ENCODE data around the gene GREB1L.

GREB1L gene

DNA sequence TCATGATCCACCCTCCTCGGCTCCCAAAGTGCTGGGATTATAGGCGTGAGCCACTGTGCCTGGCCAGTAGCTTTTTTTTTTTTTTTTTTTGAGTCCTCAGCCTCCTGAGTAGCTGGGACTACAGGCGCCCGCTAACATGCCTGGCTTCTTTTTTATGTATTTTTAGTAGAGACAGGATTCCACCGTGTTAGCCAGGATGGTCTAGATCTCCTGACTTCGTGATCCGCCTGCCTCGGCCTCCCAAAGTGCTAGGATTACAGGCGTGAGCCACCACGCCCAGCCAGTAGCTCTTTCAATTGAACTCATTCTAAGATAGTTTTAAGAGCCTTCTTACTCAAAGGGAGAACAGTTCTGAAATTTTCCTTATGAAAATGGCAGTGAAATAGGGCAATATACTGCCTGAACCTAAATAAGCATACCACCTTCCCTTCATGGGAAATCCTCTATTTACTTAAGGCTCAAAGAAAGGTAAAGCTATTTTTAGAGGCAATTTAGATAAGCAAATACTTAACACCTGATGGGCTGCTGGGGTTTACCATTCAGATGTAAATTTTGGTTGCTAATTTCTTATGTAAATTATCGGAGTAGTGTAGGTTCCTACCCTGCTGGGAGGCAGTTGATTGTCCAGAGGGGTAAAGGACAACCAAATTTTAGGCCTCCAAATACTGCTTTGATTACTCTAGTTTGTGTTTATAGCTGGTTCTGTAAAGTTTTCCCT, 144.7 kb downstream of the GREB1L start:
- no peak for DNase-seq

DNA sequence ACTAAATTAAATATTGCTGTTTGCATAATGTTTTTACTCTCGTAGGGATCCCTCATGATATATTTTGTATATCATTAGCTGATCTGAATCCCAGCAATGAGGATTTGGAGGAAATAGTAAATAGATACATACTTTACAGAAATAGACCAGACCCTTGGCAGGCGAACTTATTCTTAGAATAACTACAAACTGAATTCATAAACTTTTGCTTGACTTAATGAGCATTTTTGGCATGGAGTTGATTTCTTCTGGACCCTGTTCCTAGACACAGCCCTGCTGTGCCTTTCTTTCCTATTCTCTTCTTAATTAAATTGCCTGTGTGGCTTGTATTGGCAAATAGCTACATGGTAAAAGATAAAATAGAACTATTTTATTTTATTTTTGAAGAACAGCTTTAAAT, 145.9 kb downstream of the GREB1L start:
- no peak for DNase-seq

DNA sequence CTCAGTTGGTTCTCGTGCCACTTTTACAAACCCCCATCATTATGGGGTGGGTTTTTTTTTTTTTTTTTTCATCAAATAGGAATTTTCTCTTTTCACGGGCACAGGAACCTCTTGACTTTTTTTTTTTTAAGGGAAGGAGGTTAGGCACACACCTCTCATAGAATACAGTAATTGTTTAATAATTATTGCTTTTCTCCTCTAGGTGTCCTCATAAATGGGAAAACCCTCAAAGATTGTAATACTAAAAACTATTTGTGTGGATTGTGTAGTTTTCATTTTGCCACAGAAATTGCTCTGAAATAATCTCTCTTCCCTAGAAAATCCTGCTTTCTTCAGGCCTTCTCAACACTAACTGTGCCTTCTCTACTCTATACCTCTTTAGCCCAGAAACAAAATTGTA, 147.3 kb downstream of the GREB1L start:
- DNase-seq = no peak

DNA sequence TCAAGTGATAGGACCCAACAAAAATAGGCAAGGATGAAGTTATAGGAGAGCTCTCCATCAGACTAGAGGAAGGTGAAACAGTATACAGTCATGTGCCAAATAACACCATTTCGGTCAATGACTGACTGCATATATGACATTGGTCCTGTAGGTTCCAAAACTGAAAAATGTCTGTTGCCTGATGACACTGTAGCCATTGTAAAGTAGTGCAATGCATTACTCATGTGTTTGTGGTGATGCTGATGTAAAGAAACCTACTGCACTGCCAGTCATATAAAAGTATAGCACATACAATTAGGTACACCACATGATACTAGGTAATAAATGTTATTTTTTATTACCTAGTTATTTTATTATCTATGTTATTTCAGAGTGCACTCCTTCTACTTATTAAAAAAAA, 147.9 kb downstream of the GREB1L start:
- no peak for DNase-seq

DNA sequence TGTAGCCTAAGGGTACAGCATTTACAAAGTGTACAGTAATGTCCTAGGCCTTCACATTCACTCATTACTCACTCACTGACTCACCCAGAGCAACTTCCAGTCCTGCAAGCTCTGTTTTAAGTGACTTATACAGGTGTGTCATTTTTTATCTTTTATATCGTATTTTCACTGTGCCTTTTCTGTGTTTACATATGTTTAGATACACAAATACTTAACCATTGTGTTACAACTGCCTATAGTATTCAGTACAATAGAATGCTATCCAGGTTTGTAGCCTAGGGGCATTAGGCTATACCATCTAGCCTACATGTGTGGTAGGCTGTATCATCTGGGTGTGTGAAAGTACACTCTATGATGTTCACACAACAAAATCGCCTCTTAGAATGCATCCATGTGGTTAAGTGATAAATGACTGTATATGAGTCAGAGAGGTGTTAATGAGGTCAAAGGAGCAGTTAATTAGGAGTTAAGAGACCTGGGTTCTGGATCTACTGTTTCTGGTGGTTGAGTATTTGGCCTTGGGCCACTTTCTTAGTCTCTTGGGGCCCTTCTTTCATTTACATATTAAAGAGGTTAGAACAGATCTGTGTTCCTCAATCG, 149.1 kb downstream of the GREB1L start:
- no peak for DNase-seq

DNA sequence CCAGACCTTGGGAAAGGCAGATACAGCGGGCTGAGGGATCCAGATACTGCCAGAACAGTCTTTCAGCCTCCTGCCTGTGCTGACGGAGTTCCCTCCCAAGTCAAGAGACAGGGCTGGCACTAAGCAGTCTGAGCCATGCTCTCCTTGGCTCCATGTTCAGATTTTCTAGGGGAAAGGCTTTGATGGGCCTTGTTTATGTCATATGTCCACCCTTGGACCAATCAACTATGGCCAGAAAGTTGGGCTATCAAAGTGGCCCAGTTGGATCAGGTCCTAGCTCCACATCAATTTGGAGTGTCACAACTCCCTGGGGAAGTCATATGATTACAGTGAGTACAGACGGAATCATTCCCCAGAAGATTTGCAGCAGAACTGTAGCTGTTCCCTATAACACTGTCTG, 152.0 kb downstream of the GREB1L start:
- no peak for DNase-seq

DNA sequence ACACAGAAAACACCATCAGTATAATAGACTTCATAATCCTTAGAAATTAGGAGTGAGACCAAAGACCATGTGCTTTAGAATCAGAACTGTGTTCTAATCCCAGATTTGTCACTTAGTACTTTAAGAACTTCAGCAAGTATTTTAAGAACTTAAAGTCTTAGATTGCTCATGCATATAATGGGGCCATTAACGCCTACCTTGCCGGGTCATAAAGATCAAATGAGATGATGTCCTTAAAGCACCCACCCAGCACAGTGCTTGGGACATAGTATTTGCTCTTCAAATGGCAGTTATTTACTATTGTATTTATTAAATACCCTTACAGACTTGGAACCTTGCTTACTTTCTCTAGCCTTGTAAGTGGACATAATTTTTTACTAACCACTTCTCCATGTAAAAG, 156.1 kb downstream of the GREB1L start:
- DNase-seq = no peak

DNA sequence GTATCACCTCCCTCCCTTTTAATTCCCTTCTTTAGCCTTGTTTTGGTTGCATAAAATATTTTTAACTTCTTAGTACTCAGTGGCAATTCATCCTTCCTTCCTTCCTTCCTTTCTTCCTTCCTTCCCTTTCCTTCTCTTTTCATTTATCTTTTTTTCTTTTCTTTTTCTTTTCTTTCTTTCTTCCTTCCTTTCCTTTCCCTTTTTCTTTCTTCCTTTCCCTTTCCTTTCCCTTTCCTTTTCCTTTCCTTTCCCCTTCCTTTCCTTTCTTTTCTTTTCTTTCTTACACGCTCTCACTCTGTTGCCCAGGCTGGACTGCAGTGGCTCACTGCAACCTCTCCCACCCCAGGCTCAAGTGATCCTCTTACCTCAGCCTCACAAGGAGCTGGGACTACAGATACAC, 160.2 kb downstream of the GREB1L start:
- DNase-seq = no peak

DNA sequence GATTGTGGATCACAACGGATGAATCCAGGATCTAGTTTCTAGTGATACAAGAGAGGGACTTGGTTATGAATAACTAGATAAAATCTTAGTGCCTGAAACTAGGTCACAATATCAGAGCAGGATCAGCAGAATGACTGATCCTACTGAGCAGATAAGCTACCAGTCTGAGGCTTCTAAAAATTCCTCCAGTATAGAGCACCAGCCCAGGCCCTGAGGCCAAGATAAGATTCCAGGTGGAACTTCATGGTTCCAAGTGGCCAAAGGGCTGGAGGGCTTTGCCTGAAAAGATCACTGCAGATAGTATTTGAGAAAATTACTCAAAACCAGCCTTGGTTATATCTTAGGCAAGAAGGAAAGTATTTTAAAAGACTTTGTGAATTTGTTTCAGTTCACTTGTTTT, 162.4 kb downstream of the GREB1L start:
- no peak for DNase-seq

DNA sequence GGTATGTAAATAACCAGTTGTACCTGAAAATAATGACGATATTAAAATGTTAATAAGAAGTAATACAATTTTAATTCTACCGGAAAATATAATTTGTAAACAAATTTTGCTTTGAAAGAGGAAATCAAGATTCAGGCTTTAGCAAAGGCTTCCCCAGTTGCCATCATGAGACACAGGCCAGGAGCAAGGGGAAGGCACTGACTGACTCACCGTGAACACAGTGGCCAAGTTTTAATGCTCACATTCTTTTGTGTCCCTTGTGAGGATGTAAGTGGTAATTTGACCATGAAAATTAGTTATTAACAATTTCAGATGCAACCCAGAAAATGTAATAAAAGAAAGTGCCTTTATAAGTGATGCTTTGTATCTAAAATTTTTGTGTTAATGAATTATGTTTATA, 164.1 kb downstream of the GREB1L start:
- DNase-seq = no peak

DNA sequence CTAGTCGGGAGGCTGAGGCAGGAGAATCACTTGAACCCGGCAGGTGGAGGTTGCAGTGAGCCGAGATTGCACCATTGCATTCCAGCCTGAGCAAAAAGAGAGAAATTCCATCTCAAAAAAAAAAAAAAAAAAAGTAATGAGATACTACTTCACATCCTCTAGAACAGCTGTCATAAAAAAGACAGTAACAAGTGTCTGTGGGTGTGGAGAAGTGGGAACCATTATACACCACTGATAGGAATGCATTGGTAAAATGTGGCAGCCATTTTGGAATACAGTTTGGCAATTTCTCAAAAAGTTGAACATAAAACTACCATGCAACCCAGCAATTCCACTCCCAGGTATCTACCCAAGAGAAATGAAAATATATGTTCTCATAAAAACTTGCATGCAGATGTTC, 166.6 kb downstream of the GREB1L start:
- no peak for DNase-seq

DNA sequence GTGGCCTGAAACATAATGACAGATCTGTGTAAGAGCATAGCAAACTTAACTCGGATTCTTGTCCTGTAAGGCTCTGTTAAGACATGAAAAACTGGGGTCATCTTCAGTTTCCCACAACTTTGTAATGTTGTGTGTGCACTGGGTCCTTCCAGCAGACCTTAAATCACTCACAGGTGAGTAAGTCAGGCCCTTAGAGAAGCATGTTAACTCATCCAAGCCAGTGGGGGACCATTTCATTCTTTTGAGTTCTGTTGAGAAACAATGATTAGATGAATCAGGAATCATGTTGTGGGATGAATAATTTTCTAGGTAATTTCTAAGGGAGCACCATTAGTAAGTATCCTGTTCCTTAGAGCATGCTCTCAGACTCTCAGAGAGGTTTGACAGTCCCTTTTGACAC, 191.4 kb downstream of the GREB1L start:
- DNase-seq = no peak

DNA sequence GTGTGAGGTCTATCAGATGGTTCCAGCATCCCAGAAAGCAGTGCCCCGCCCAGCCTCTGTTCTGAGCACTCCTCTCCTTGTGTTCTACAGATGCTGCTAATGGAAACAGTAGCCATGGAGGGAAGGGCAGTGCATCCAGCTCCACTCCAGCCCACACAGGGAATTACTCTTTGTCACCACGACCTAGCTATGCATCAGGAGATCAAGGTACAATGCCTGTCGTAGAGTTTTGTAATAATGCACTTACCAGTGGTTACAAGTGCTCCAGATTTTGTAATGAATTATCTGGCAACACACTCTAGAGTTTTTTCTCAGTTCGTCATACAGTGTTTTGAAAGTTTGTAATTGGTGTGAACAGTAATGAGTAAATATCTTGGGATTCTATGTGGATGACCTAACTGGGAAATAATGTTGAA, 197.4 kb downstream of the GREB1L start:
- no peak for DNase-seq

DNA sequence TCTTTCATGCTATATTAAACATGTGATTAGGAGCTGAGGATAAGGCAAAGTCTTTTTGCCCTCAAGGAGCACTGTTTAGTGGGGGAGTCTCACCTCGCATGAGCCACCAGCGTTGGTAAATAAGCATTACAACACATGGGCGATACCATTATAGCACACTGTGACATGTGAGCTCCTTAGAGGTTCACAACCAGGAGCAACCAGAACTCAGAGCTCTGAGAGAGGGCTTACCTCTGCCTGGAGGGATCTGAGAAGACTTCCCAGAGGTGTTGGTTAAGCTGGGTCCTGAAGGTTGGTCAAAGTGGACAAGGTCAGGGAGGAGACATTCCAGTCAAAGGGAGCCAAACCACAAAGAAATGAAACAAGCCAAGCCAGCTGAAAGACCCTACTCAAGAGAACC, 199.6 kb downstream of the GREB1L start:
- DNase-seq = no peak

DNA sequence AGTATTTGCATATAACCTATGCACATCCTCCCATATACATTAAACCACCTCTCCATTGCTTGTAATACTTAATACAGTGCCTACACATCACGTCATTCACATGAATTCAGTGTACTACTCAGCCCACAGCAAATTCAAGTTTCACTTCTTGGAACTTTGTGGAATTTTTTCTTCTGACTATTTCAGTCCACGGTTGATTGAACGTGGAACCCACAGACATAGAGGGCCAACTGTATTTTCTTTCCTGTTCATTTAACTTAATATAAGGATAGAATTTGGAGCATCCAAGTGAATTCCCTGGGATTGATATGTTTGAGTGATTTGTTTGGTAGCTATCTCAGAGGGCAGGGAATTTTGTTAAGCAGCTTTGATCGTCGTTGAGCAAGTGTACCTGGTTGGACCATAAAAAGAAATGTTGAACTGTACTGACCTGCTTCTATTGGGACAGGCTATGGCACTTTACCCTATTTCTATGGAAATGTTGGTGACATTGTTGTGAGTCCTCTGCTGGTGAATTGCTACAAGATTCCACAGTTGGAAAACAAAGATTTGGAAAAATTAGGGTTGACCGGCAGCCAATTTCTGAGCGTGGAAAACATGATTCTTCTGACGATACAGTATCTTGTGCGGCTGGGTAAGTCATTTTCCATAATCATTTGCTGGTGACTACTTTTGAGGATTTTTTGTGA, 201.9 kb downstream of the GREB1L start:
- DNase-seq = no peak

DNA sequence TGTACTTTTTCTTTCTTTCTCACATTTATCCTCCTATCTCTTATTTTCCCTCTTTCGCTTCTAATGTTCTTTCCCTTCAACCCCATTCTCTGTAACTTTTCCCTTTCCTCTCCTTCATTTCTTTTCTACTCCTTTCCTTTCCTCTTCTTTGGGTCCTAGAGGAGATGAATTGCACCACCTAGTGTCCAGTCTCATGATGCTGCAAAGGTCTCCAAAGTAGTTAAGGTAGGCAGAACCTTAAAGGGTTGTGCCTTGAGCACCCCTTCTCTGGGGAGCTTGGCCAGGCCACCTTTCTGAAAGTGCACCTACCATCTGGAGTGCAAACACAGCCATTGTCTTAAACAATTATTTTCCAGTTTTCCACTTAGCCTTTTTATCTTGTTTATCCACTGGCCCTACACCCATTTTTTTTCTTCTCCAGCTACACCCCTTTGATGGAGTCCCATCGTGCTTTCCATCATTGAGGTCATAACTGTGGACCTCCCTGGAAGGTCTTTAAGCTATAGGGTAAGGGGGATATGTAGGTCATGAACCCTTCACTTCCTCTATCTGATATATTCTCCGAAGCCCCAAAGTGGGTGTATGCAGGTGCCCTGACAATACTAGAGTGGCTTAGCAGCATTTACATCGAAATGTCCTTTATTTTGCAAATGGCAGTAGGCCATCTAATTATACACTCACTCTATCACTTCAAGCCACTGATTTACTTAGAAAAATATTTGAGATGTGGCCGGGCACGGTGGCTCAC, 202.6 kb downstream of the GREB1L start:
- no peak for DNase-seq

DNA sequence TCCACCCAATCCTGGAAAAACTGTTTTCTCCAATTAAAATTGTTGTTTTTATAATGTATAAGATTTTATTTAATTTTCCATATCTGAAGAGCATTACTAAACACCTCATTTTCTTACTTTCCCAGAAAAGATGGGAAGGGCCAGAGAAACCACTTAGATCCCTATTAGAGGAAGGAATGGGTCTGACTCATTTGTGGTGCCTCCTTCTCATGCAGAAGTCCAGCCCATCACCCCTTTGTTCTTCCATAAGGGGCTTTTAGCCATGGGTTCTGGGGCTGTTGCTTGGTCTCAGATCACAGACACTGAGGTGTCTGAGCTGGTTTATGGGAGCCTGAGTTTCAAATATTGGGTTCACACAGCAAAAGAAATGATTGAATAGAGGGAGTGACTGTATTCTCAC, 206.3 kb downstream of the GREB1L start:
- no peak for DNase-seq

DNA sequence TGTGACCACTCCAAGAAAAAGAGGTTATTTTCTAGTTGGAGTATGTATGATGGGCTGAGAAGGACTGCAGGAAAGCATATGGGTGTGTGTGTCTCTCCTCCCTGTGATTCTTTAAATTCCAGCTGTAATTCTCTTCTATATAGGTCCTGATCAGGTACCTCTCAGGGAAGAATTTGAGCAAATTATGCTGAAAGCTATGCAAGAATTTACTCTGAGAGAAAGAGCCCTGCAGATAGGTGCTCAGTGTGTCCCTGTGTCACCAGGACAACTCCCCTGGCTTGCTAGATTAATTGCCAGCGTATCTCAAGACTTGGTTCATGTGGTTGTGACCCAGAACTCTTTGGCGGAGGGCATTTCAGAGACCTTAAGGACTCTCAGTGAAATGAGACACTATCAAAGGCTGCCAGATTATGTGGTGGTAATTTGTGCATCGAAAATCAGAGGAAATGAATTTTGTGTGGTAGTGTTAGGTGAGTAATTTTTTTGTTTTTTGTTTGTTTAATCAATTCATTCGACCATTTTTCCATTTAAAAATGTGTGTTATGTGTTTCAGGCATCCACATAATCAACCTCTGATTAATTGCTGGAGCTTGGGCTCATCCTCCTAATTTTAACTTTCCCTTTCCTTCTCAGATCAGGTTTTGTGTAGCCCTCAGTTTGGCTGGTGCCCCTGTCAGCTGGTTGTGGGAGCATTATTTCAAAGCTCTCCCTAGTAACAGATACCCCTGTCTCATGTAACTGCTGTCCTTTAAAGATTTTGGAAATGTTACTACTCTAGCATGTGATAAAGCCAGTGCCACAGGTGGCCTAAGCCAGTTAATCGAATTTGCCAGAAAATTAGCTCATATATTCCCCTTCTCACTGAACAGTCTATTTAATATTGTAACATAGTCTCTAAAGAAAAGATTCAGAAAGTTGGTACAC, 207.6 kb downstream of the GREB1L start:
- no peak for DNase-seq

DNA sequence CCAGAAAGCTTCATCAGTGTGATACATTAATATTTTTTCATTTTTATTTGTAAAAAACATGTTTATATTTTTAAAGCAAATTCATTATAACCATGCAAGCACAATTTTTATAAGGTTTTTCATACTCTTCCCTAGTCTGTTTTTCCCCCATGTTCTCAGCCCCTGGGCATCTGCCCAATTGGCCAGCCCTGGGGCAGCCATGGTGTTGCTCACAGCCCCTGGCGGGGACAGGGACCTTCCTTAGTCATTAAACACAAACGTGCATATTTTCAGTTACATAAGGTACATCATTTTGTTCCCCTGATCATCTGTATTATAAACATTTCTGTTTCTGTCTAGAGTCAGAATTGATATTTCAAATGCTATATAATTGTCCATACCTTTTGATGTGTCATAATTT, 208.5 kb downstream of the GREB1L start:
- DNase-seq = no peak

DNA sequence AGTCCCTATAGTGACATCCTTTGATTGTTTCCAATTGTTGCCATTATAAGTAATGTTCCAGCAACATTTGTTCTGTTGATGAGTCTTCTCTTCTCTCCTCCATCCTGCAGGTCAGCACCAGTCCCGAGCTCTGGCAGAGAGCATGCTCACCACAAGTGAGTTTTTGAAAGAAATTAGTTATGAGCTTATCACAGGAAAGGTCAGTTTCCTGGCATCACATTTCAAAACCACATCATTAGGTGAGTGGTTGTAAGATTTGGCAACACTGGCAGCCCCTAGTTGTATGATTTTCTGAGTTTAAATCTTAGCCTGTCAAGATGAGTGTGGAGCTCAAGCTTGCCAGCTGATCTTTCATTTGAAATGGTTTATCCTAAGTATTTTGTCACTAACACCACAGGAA, 208.9 kb downstream of the GREB1L start:
- no peak for DNase-seq

DNA sequence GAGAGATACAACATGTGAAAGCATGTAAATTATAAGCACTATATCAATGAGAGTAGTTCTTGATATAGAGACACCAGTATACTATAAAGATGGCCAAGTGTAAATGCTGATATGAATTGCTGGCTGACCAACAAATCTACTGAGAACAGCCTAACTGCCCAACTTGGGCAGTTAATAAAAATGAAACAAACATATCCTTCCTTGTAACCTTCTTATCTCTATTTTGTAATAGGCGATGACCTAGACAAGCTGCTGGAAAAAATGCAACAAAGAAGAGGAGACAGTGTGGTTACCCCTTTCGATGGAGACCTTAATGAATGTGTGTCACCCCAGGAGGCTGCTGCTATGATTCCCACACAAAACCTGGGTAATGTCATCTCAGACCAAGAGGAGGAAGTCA, 209.8 kb downstream of the GREB1L start:
- DNase-seq = no peak

DNA sequence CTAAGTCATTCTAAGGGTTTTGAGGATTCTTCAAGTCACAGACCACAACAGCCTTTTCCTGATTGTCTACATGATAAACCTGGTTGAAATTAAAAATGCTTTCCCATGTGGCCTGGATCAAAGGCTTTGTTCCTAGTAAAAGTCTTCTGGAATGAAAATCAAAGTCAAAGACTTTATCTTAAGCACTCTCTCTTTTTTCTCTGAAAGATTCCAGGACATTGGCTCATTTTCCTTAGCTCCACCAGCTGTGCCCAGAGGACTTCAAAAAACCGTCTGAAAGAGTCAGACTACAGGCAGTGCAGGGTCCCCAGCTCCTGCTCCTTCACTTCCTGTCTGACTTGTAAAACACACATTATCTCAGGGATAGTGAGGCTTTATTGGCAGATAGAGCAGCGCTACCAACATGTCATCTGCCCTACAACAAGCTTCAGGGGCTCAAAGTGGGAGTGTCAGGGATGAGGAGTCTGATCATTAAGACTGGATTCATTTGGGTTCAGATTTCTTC, 210.3 kb downstream of the GREB1L start:
- no peak for DNase-seq

Data from CD4-positive, alpha-beta T cell treated with Interleukin-17A for 4 hours (primary cell).